Activated naive CD4-positive, alpha-beta T cell treated with anti-CD3 and anti-CD28 coated beads, Interleukin-2, amount 50 U/mL, for 24 hours (primary cell): ENCODE measurements around the gene NCMAP.

Experiments used
- H3K27ac Mint-ChIP-seq: one replicate; pipeline ENCODE4 v1.8.0; 2021; ENCODE audit warnings: mild to moderate bottlenecking, mixed read lengths
- H3K27me3 Mint-ChIP-seq: one replicate; pipeline ENCODE4 v1.8.0; 2021; ENCODE audit warnings: mixed read lengths
- H3K36me3 Mint-ChIP-seq: one replicate; pipeline ENCODE4 v1.8.0; 2021; ENCODE audit warnings: mixed read lengths
- H3K4me1 Mint-ChIP-seq: one replicate; pipeline ENCODE4 v1.8.0; 2021; ENCODE audit warnings: mixed read lengths
- H3K4me3 Mint-ChIP-seq: one replicate; pipeline ENCODE4 v1.8.0; 2021; ENCODE audit warnings: mild to moderate bottlenecking, mixed read lengths
- H3K9me3 Mint-ChIP-seq: one replicate; pipeline ENCODE4 v1.8.0; 2021; ENCODE audit warnings: mixed read lengths

NCMAP gene

GRCh38 chr1:24580756-24581155, 24.9 kb downstream of the NCMAP start:
- Mint-ChIP-seq H3K27me3 (no peaks in the 10 kb centered on the region), H3K27ac (no peak overlapping the region), H3K36me3 (no peaks in the 10 kb centered on the region), H3K9me3 (no peaks in the 10 kb centered on the region), H3K4me1 (no peaks in the 10 kb centered on the region), H3K4me3 (no peak overlapping the region)

GRCh38 chr1:24584171-24584647, 28.3 kb downstream of the NCMAP start:
- Mint-ChIP-seq H3K4me1 (peaks cover 6% of the 10 kb centered on the region), H3K4me3 (no peak overlapping the region), H3K9me3 (no peaks in the 10 kb centered on the region), H3K36me3 (no peaks in the 10 kb centered on the region), H3K27ac (no peak overlapping the region), H3K27me3 (no peaks in the 10 kb centered on the region)

- Mint-ChIP-seq H3K27me3 (no peaks in the 10 kb centered on the region), H3K4me1 (peaks cover 6% of the 10 kb centered on the region), H3K4me3 (no peak overlapping the region), H3K27ac (no peak overlapping the region), H3K9me3 (no peaks in the 10 kb centered on the region), H3K36me3 (no peaks in the 10 kb centered on the region)
Measured at GRCh38 chr1:24586119-24586518, 30.2 kb downstream of the NCMAP start.

- Mint-ChIP-seq H3K9me3 (no peaks in the 10 kb centered on the region), H3K36me3 (no peaks in the 10 kb centered on the region), H3K4me3 (no peak overlapping the region), H3K27ac (no peak overlapping the region), H3K4me1 (peaks cover 6% of the 10 kb centered on the region), H3K27me3 (no peaks in the 10 kb centered on the region)
Measured at GRCh38 chr1:24586970-24587820, 31.3 kb downstream of the NCMAP start.

GRCh38 chr1:24588573-24588972, 32.7 kb downstream of the NCMAP start:
- peaks cover 6% of the 10 kb centered on the region for H3K4me1 Mint-ChIP-seq
- no peak overlapping the region for H3K4me3 Mint-ChIP-seq
- H3K36me3 Mint-ChIP-seq, result no peaks in the 10 kb centered on the region
- H3K27me3 Mint-ChIP-seq, result no peaks in the 10 kb centered on the region
- H3K27ac Mint-ChIP-seq, result no peak overlapping the region
- H3K9me3 Mint-ChIP-seq, result no peaks in the 10 kb centered on the region

GRCh38 chr1:24589200-24589599, 33.3 kb downstream of the NCMAP start:
- Mint-ChIP-seq H3K4me3 (no peak overlapping the region), H3K9me3 (no peaks in the 10 kb centered on the region), H3K4me1 (peaks cover 6% of the 10 kb centered on the region), H3K36me3 (no peaks in the 10 kb centered on the region), H3K27ac (no peak overlapping the region), H3K27me3 (no peaks in the 10 kb centered on the region)

- no peaks in the 10 kb centered on the region for H3K9me3 Mint-ChIP-seq
- H3K4me1 Mint-ChIP-seq, result peaks cover 4% of the 10 kb centered on the region
- no peaks in the 10 kb centered on the region for H3K36me3 Mint-ChIP-seq
- no peak overlapping the region for H3K4me3 Mint-ChIP-seq
- H3K27ac Mint-ChIP-seq, result peak overlapping the region; percentile 59
- no peaks in the 10 kb centered on the region for H3K27me3 Mint-ChIP-seq
Measured at GRCh38 chr1:24591781-24592180, 35.9 kb downstream of the NCMAP start.

GRCh38 chr1:24594328-24594598, 38.4 kb downstream of the NCMAP start:
- H3K27ac Mint-ChIP-seq, result no peak overlapping the region
- no peaks in the 10 kb centered on the region for H3K4me1 Mint-ChIP-seq
- no peaks in the 10 kb centered on the region for H3K9me3 Mint-ChIP-seq
- H3K27me3 Mint-ChIP-seq, result no peaks in the 10 kb centered on the region
- no peaks in the 10 kb centered on the region for H3K36me3 Mint-ChIP-seq
- H3K4me3 Mint-ChIP-seq, result no peak overlapping the region

GRCh38 chr1:24596401-24596880, 40.6 kb downstream of the NCMAP start:
- Mint-ChIP-seq H3K4me3 (no peak overlapping the region), H3K36me3 (no peaks in the 10 kb centered on the region), H3K9me3 (no peaks in the 10 kb centered on the region), H3K4me1 (no peaks in the 10 kb centered on the region), H3K27me3 (no peaks in the 10 kb centered on the region), H3K27ac (no peak overlapping the region)

- no peak overlapping the region for H3K27ac Mint-ChIP-seq
- no peaks in the 10 kb centered on the region for H3K4me1 Mint-ChIP-seq
- H3K4me3 Mint-ChIP-seq, result no peak overlapping the region
- no peaks in the 10 kb centered on the region for H3K27me3 Mint-ChIP-seq
- H3K36me3 Mint-ChIP-seq, result no peaks in the 10 kb centered on the region
- no peaks in the 10 kb centered on the region for H3K9me3 Mint-ChIP-seq
Measured at GRCh38 chr1:24599265-24599664, 43.4 kb downstream of the NCMAP start.

GRCh38 chr1:24600551-24600950, 44.7 kb downstream of the NCMAP start:
- Mint-ChIP-seq H3K4me1 (no peaks in the 10 kb centered on the region), H3K36me3 (no peaks in the 10 kb centered on the region), H3K9me3 (no peaks in the 10 kb centered on the region), H3K4me3 (no peak overlapping the region), H3K27ac (no peak overlapping the region), H3K27me3 (no peaks in the 10 kb centered on the region)

GRCh38 chr1:24605534-24606295, 49.8 kb downstream of the NCMAP start:
- no peaks in the 10 kb centered on the region for H3K27me3 Mint-ChIP-seq
- H3K4me1 Mint-ChIP-seq, result no peaks in the 10 kb centered on the region
- no peaks in the 10 kb centered on the region for H3K9me3 Mint-ChIP-seq
- no peak overlapping the region for H3K27ac Mint-ChIP-seq
- H3K4me3 Mint-ChIP-seq, result no peak overlapping the region
- H3K36me3 Mint-ChIP-seq, result no peaks in the 10 kb centered on the region

- Mint-ChIP-seq H3K4me3 (no peak overlapping the region), H3K27me3 (no peaks in the 10 kb centered on the region), H3K9me3 (no peaks in the 10 kb centered on the region), H3K4me1 (no peaks in the 10 kb centered on the region), H3K36me3 (no peaks in the 10 kb centered on the region), H3K27ac (no peak overlapping the region)
Measured at GRCh38 chr1:24606296-24606605, 50.4 kb downstream of the NCMAP start.

- H3K27me3 Mint-ChIP-seq, result no peaks in the 10 kb centered on the region
- H3K9me3 Mint-ChIP-seq, result no peaks in the 10 kb centered on the region
- no peaks in the 10 kb centered on the region for H3K4me1 Mint-ChIP-seq
- H3K27ac Mint-ChIP-seq, result no peak overlapping the region
- no peaks in the 10 kb centered on the region for H3K36me3 Mint-ChIP-seq
- H3K4me3 Mint-ChIP-seq, result no peak overlapping the region
Measured at GRCh38 chr1:24606621-24607020, 50.7 kb downstream of the NCMAP start.

GRCh38 chr1:24609949-24610517, 54.1 kb downstream of the NCMAP start:
- Mint-ChIP-seq H3K4me1 (no peaks in the 10 kb centered on the region), H3K27me3 (peaks cover 3% of the 10 kb centered on the region), H3K4me3 (no peak overlapping the region), H3K36me3 (no peaks in the 10 kb centered on the region), H3K9me3 (no peaks in the 10 kb centered on the region), H3K27ac (no peak overlapping the region)

GRCh38 chr1:24619376-24619775, 63.5 kb downstream of the NCMAP start:
- no peak overlapping the region for H3K4me3 Mint-ChIP-seq
- peaks cover 7% of the 10 kb centered on the region for H3K27me3 Mint-ChIP-seq
- no peaks in the 10 kb centered on the region for H3K9me3 Mint-ChIP-seq
- no peaks in the 10 kb centered on the region for H3K36me3 Mint-ChIP-seq
- H3K4me1 Mint-ChIP-seq, result no peaks in the 10 kb centered on the region
- H3K27ac Mint-ChIP-seq, result no peak overlapping the region
